Panc1 (cell line): ENCODE measurements around the gene RIMBP2. TPM values are rescaled to one million over a fixed set of nuclear protein-coding genes. Genes with fewer than 3 reads are reported as not detected.

Source experiments
- ATAC-seq: fragments of 200-7000 bp; cut with Tn5 transposase; 2 replicates; pipeline ENCODE4 v1.9.1; 2020; ENCODE audit warnings: mild to moderate bottlenecking, moderate library complexity
- BruUV-seq: library from RNA; stranded (reverse); fragments of 400-500 nt; replicated peaks from 2 replicates; lab custom pipeline; 2021; lab: Mats Ljungman, UMichigan
- CTCF ChIA-PET: fragments of 300-600 bp; sonication (Branson Sonifier 250); formaldehyde crosslinking; loops from one replicate; lab custom pipeline; 2022; ENCODE audit warnings: antibody characterized with exemption; lab: Charles Lee
- POLR2A ChIA-PET: fragments of 300-600 bp; sonication (Branson Sonifier 250); formaldehyde crosslinking; loops from one replicate; lab custom pipeline; 2022; ENCODE audit warnings: antibody characterized with exemption; lab: Charles Lee
- DNase-seq: peaks from one replicate; pipeline ENCODE4 v3.0.0-alpha.2; 2010; ENCODE audit warnings: low read depth, low spot score
- H3K27ac ChIP-seq: 2 replicates; pipeline ENCODE4 v1.5.1; 2011; ENCODE audit warnings: mild to moderate bottlenecking, low read length, inconsistent platforms
- H3K27me3 ChIP-seq: fragments of 200-500 bp; sonication (Bioruptor generic); 2 replicates; pipeline ENCODE4 v1.6.0; 2014; ENCODE audit warnings: low read length, inconsistent platforms; ENCODE audit not compliant: control insufficient read depth, insufficient read depth
- H3K36me3 ChIP-seq: fragments of 200-500 bp; sonication (Bioruptor generic); 2 replicates; pipeline ENCODE4 v1.5.1; 2014; ENCODE audit warnings: inconsistent platforms, mild to moderate bottlenecking, low read length, moderate library complexity; ENCODE audit not compliant: control insufficient read depth, insufficient read depth
- H3K4me1 ChIP-seq: 2 replicates; pipeline ENCODE4 v1.5.1; 2011; ENCODE audit warnings: inconsistent platforms, mild to moderate bottlenecking, low read length, moderate library complexity; ENCODE audit not compliant: control insufficient read depth, insufficient read depth
- H3K4me3 ChIP-seq, 2 experiments: 2 replicates each; pipeline ENCODE4 v1.5.1; 2011 to 2012; ENCODE audit warnings: low read depth in 2 of 2, low read length in 2 of 2, mild to moderate bottlenecking in 2 of 2, inconsistent platforms in 1 of 2, moderate library complexity in 1 of 2
- H3K9me3 ChIP-seq: fragments of 200-500 bp; sonication (Bioruptor generic); 2 replicates; pipeline ENCODE4 v1.5.1; 2014; ENCODE audit warnings: low read depth, mild to moderate bottlenecking, inconsistent platforms, low read length, moderate library complexity; ENCODE audit not compliant: control insufficient read depth, insufficient read depth
- CTCF ChIP-seq: fragments of 450-650 bp; IDR thresholded peaks from 2 replicates; pipeline ENCODE4 v1.5.1; 2017; ENCODE audit warnings: mild to moderate bottlenecking
- POLR2AphosphoS5 ChIP-seq: IDR thresholded peaks from 2 replicates; pipeline ENCODE4 v1.6.1; 2012; ENCODE audit warnings: mild to moderate bottlenecking, low read depth, low read length, moderate library complexity
- SIN3A ChIP-seq: IDR thresholded peaks from 2 replicates; pipeline ENCODE4 v1.6.1; 2012; ENCODE audit warnings: low read depth, mild to moderate bottlenecking, low read length, moderate library complexity, borderline replicate concordance; ENCODE audit not compliant: insufficient read depth
- TCF7L2 ChIP-seq: IDR thresholded peaks from 2 replicates; pipeline ENCODE4 v1.6.1; 2011; ENCODE audit warnings: mild to moderate bottlenecking, low read depth, low read length, inconsistent platforms
- in situ Hi-C: cut with HindIII; loops from 2 replicates; pipeline ENCODE4 v1.10.0; 2016; ENCODE audit warnings: low sequenced_read_pairs, low pct_unique_long_range_greater_than_20kb
- intact Hi-C: fragments of 100-400 bp; cut with micrococcal nuclease; formaldehyde crosslinking; loops from one replicate; pipeline ENCODE4 v1.10.0; 2022; ENCODE audit not compliant: unreplicated experiment
- total RNA-seq: library from RNA; stranded (reverse); gene quantifications from one replicate; pipeline ENCODE4 v1.2.1, GENCODE V29; 2021; ENCODE audit not compliant: unreplicated experiment
- TF ChIP-seq, protein P1 (sequence below), 2 experiments: IDR thresholded peaks; 2 replicates each; pipeline ENCODE4 v1.6.1; 2011 to 2012; ENCODE audit warnings: low read depth in 2 of 2, control low read depth in 1 of 2, low read length in 1 of 2, mild to moderate bottlenecking in 1 of 2, moderate library complexity in 1 of 2; ENCODE audit not compliant: insufficient read depth in 1 of 2

RIMBP2 gene
- total RNA-seq, 1 experiment from 2014 or later: not detected

GRCh38 chr12:130481392-130481879, 234.7 kb downstream of the RIMBP2 start:
- ChIA-PET POLR2A (no interaction called here), CTCF (no interaction called here)
- Histone ChIP-seq H3K27me3 (no peaks in the 10 kb centered on the region; the same call in 1 of the 2 replicates), H3K9me3 (no peaks in the 10 kb centered on the region), H3K4me1 (no peaks in the 10 kb centered on the region), H3K4me3 (no peak overlapping the region), H3K36me3 (no peaks in the 10 kb centered on the region), H3K27ac (no peak overlapping the region)
- intact Hi-C loops: no loop called here
- no peak for TF ChIP-seq TCF7L2
- no peak for TF ChIP-seq SIN3A
- no peak for TF ChIP-seq CTCF
- TF ChIP-seq POLR2AphosphoS5: no peak
- TF ChIP-seq, protein P1, sequence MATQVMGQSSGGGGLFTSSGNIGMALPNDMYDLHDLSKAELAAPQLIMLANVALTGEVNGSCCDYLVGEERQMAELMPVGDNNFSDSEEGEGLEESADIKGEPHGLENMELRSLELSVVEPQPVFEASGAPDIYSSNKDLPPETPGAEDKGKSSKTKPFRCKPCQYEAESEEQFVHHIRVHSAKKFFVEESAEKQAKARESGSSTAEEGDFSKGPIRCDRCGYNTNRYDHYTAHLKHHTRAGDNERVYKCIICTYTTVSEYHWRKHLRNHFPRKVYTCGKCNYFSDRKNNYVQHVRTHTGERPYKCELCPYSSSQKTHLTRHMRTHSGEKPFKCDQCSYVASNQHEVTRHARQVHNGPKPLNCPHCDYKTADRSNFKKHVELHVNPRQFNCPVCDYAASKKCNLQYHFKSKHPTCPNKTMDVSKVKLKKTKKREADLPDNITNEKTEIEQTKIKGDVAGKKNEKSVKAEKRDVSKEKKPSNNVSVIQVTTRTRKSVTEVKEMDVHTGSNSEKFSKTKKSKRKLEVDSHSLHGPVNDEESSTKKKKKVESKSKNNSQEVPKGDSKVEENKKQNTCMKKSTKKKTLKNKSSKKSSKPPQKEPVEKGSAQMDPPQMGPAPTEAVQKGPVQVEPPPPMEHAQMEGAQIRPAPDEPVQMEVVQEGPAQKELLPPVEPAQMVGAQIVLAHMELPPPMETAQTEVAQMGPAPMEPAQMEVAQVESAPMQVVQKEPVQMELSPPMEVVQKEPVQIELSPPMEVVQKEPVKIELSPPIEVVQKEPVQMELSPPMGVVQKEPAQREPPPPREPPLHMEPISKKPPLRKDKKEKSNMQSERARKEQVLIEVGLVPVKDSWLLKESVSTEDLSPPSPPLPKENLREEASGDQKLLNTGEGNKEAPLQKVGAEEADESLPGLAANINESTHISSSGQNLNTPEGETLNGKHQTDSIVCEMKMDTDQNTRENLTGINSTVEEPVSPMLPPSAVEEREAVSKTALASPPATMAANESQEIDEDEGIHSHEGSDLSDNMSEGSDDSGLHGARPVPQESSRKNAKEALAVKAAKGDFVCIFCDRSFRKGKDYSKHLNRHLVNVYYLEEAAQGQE (IDR thresholded peaks at IDR 0.05; ENCODE audit: insufficient read depth in 1 of 2, low read depth in 2 of 2, low read length in 1 of 2): no peak
- DNase-seq (no peak), ATAC-seq (no peak)
- in situ Hi-C loops: no loop called here
- BruUV-seq: no TSS peak

DNA sequence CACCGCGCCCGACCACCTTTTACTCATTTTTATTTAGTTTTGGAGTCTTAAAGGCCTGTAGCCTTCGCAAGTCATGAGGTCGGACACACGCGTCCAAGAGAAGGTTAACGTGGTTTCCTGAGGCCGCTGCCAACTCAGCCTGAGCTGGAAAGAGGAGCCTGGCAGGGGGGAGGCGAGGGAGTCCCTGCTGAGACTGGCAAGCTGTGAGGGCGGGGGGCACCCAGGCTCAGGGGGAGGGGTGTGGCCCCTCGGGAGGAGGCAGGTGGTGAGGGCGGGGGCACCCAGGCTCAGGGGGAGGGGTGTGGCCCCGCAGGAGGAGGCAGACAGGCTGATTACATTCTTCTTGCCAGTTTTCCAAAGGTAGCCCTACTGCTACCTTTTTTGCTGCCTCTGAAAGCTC, 235.2 kb downstream of the RIMBP2 start:
- in situ Hi-C loops: no loop called here

More for the DNA sequence above, 235.2 kb downstream of the RIMBP2 start:
- ATAC-seq (no peak), DNase-seq (no peak)
- no peaks in the 10 kb centered on the region for H3K36me3 ChIP-seq
- no peak for TF ChIP-seq CTCF
- TF ChIP-seq TCF7L2: no peak
- TF ChIP-seq POLR2AphosphoS5: no peak
- no peak for TF ChIP-seq SIN3A
- TF ChIP-seq, protein P1 (IDR thresholded peaks at IDR 0.05; ENCODE audit: insufficient read depth in 1 of 2, low read depth in 2 of 2, low read length in 1 of 2): no peak
- BruUV-seq: no TSS peak
- no peak overlapping the region for H3K4me3 ChIP-seq
- peaks cover 2% of the 10 kb centered on the region; the same call in 1 of the 2 replicates for H3K27me3 ChIP-seq
- no peaks in the 10 kb centered on the region for H3K9me3 ChIP-seq
- H3K4me1 ChIP-seq: no peaks in the 10 kb centered on the region
- intact Hi-C loops: no loop called here
- H3K27ac ChIP-seq: no peak overlapping the region
- ChIA-PET POLR2A (no interaction called here), CTCF (no interaction called here)
